ENCODE measurements around the gene MEP1A.

- TF ChIP-seq CTCF (conservative IDR thresholded peaks at IDR 0.05 in 1 of 2, IDR thresholded peaks at IDR 0.05 in 1 of 2; ENCODE audit: extremely low read depth in 1 of 2, insufficient read depth in 1 of 2, low read depth in 1 of 2, low read length in 2 of 2) (no peak), EZH2 (IDR thresholded peaks at IDR 0.05; ENCODE audit: borderline replicate concordance, low read length) (no peak)
Observed at GRCh38 chr6:46789434-46790354, 3.5 kb upstream of the MEP1A start.

Measured in mammary epithelial cell (primary cell).